Osteoblast (primary cell): ENCODE results near the gene TNIK. TPM values are rescaled to one million over a fixed set of nuclear protein-coding genes. Genes with fewer than 3 reads are reported as not detected.

ENCODE experiments used
- DNase-seq: peaks from one replicate; pipeline ENCODE4 v3.0.0; 2011; ENCODE audit warnings: low spot score, mixed read lengths; ENCODE audit not compliant: insufficient read length; ENCODE audit errors: missing footprints
- H2AFZ ChIP-seq: 2 replicates; pipeline ENCODE4 v1.6.0; 2011; ENCODE audit warnings: mild to moderate bottlenecking, low read length
- H3K27ac ChIP-seq: 2 replicates; pipeline ENCODE4 v1.5.1; 2011; ENCODE audit warnings: mild to moderate bottlenecking, low read depth, low read length, moderate library complexity
- H3K27me3 ChIP-seq: 2 replicates; pipeline ENCODE4 v1.6.0; 2012; ENCODE audit warnings: mild to moderate bottlenecking, control low read depth, inconsistent platforms, low read length, moderate library complexity; ENCODE audit not compliant: insufficient read depth
- H3K36me3 ChIP-seq: 2 replicates; pipeline ENCODE4 v1.5.1; 2011; ENCODE audit warnings: mild to moderate bottlenecking, low read length, control low read depth, moderate library complexity; ENCODE audit not compliant: insufficient read depth
- H3K4me1 ChIP-seq: 2 replicates; pipeline ENCODE4 v1.5.1; 2011; ENCODE audit warnings: mild to moderate bottlenecking, low read length, control low read depth, moderate library complexity; ENCODE audit not compliant: insufficient read depth
- H3K4me2 ChIP-seq: 2 replicates; pipeline ENCODE4 v1.6.0; 2011; ENCODE audit warnings: mild to moderate bottlenecking, low read length; ENCODE audit not compliant: insufficient read depth
- H3K4me3 ChIP-seq: fragments of 200-600 bp; sonication (generic); 3 replicates; pipeline ENCODE4 v1.5.1; 2012; ENCODE audit warnings: mild to moderate bottlenecking, low read length, inconsistent platforms; ENCODE audit not compliant: insufficient read depth
- H3K79me2 ChIP-seq: 2 replicates; pipeline ENCODE4 v1.6.0; 2012; ENCODE audit warnings: mild to moderate bottlenecking, low read length, control low read depth, inconsistent platforms; ENCODE audit not compliant: insufficient read depth
- H3K9me3 ChIP-seq: 2 replicates; pipeline ENCODE4 v1.5.1; 2011; ENCODE audit warnings: low read depth, low read length, control low read depth
- H4K20me1 ChIP-seq: 2 replicates; pipeline ENCODE4 v1.6.0; 2012; ENCODE audit warnings: mild to moderate bottlenecking, low read length, control low read depth; ENCODE audit not compliant: insufficient read depth
- CTCF ChIP-seq: IDR thresholded peaks from 2 replicates; pipeline ENCODE4 v1.5.1; 2011; ENCODE audit warnings: mild to moderate bottlenecking, low read depth, low read length, moderate library complexity; ENCODE audit errors: extremely low read depth
- total RNA-seq: library from RNA; depleted of rRNA; stranded (reverse); fragments of >200 nt; gene quantifications from 2 replicates; pipeline ENCODE4 v1.2.3, GENCODE V29; 2012

TNIK gene
- total RNA-seq, 1 donor: 7.6 TPM

DNA sequence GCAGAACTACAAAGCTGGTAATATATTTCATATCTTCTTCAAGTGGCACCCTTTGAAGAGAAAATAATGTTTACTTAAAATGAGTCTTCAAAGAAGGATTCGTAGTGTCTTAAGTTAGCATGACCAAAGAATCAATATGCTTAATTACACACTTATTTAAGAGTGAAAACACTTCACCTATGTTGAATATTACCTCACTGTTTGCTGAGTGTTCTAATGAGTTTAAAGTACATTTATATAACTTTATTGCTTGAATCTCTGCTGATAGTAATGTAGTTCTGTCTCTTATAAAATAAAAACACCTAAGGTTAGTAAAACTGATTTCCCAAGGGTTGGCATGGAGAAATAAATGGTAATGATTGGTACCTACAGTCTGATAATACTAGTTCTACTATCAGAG lies 290.3 kb downstream of the TNIK start:
- H3K9me3 ChIP-seq: no peaks in the 10 kb centered on the region
- no peaks in the 10 kb centered on the region for H4K20me1 ChIP-seq
- no peak overlapping the region for H2AFZ ChIP-seq
- no peaks in the 10 kb centered on the region for H3K27me3 ChIP-seq
- no peak overlapping the region for H3K4me3 ChIP-seq
- H3K36me3 ChIP-seq: no peaks in the 10 kb centered on the region
- no peaks in the 10 kb centered on the region for H3K79me2 ChIP-seq
- no peak for TF ChIP-seq CTCF
- H3K27ac ChIP-seq: no peak overlapping the region
- no peak for DNase-seq
- H3K4me2 ChIP-seq: no peak overlapping the region
- peaks cover 7% of the 10 kb centered on the region for H3K4me1 ChIP-seq

DNA sequence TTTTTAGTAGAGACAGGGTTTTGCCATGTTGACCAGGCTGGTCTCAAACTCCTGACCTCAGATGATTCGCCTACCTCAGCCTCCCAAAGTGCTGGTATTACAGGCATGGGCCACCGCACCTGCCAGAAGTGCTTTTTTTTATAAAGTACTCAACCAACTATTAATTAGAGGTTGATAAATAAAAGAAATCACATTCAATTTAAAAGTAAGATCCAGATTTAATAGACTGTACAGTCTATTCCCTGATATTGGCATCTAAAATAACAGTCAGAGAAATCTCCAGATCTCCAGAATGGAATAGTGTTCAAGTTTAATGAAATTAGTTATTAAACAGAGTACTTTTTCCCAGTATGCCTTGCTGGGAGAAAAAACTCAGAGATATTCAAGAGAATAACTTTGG lies 290.8 kb downstream of the TNIK start:
- Histone ChIP-seq H3K4me2 (no peak overlapping the region), H3K79me2 (no peaks in the 10 kb centered on the region), H3K4me1 (peaks cover 7% of the 10 kb centered on the region), H3K27me3 (no peaks in the 10 kb centered on the region), H3K36me3 (no peaks in the 10 kb centered on the region), H3K4me3 (no peak overlapping the region), H3K27ac (no peak overlapping the region), H3K9me3 (no peaks in the 10 kb centered on the region), H4K20me1 (no peaks in the 10 kb centered on the region), H2AFZ (no peak overlapping the region)
- DNase-seq: no peak
- no peak for TF ChIP-seq CTCF

- no peak for TF ChIP-seq CTCF
- H3K79me2 ChIP-seq: no peaks in the 10 kb centered on the region
- no peak overlapping the region for H3K27ac ChIP-seq
- H2AFZ ChIP-seq: no peak overlapping the region
- H3K4me3 ChIP-seq: no peak overlapping the region
- H3K9me3 ChIP-seq: no peaks in the 10 kb centered on the region
- no peak for DNase-seq
- H4K20me1 ChIP-seq: no peaks in the 10 kb centered on the region
- H3K36me3 ChIP-seq: no peaks in the 10 kb centered on the region
- no peaks in the 10 kb centered on the region for H3K27me3 ChIP-seq
- peaks cover 7% of the 10 kb centered on the region for H3K4me1 ChIP-seq
- no peak overlapping the region for H3K4me2 ChIP-seq
Observed at GRCh38 chr3:171168551-171168950, 291.7 kb downstream of the TNIK start.

GRCh38 chr3:171168086-171168485 lies 292.1 kb downstream of the TNIK start:
- Histone ChIP-seq H3K79me2 (no peaks in the 10 kb centered on the region), H4K20me1 (no peaks in the 10 kb centered on the region), H3K36me3 (no peaks in the 10 kb centered on the region), H3K27ac (no peak overlapping the region), H3K4me2 (no peak overlapping the region), H3K27me3 (no peaks in the 10 kb centered on the region), H3K9me3 (no peaks in the 10 kb centered on the region), H3K4me1 (peaks cover 7% of the 10 kb centered on the region), H2AFZ (no peak overlapping the region), H3K4me3 (no peak overlapping the region)
- DNase-seq: no peak
- peak; percentile 66 for TF ChIP-seq CTCF
